Endothelial cell (in vitro differentiated cells): ENCODE measurements around the gene DNAJC1. TPM values are rescaled to one million over a fixed set of nuclear protein-coding genes. Genes with fewer than 3 reads are reported as not detected.
"Not testable (repeated sequence)": the region's sequence is repeated elsewhere in the genome, so short reads cannot be mapped to it uniquely, and the experiment has no call there.

Experiments used
- DNase-seq: peaks from one replicate; pipeline ENCODE4 v3.0.0; 2021; ENCODE audit warnings: low spot score
- H3K27ac Mint-ChIP-seq: one replicate; pipeline ENCODE4 v1.8.0; 2021; ENCODE audit warnings: mixed read lengths, inconsistent platforms; ENCODE audit not compliant: unreplicated experiment
- H3K27me3 Mint-ChIP-seq: one replicate; pipeline ENCODE4 v1.8.0; 2021; ENCODE audit warnings: mild to moderate bottlenecking, moderate library complexity, mixed read lengths, inconsistent platforms; ENCODE audit not compliant: unreplicated experiment
- H3K36me3 Mint-ChIP-seq: one replicate; pipeline ENCODE4 v1.8.0; 2021; ENCODE audit warnings: mild to moderate bottlenecking, low read depth, mixed read lengths, inconsistent platforms; ENCODE audit not compliant: unreplicated experiment
- H3K4me1 Mint-ChIP-seq: one replicate; pipeline ENCODE4 v1.8.0; 2021; ENCODE audit warnings: mild to moderate bottlenecking, mixed read lengths, inconsistent platforms; ENCODE audit not compliant: unreplicated experiment
- H3K4me3 Mint-ChIP-seq: one replicate; pipeline ENCODE4 v1.8.0; 2021; ENCODE audit warnings: mild to moderate bottlenecking, mixed read lengths, inconsistent platforms; ENCODE audit not compliant: unreplicated experiment
- H3K9me3 Mint-ChIP-seq: one replicate; pipeline ENCODE4 v1.8.0; 2021; ENCODE audit warnings: mixed read lengths, inconsistent platforms; ENCODE audit not compliant: unreplicated experiment
- total RNA-seq: library from RNA; stranded (reverse); fragmentation: NEBNext Ultra II Directional; extraction: Animal tissue kit (Norgen Biotek cat#: 25700); gene quantifications from one replicate; pipeline ENCODE4 v1.2.1, GENCODE V29; 2021; ENCODE audit not compliant: unreplicated experiment
- TF ChIP-seq, protein P1 (sequence below): fragments of 200-600 bp; sonication (generic); IDR thresholded peaks from one replicate; pipeline ENCODE4 v1.5.0; 2021; ENCODE audit warnings: antibody characterized with exemption; ENCODE audit not compliant: unreplicated experiment

Gene DNAJC1
- total RNA-seq, 1 donor from 2014 or later, result 32.0 TPM

DNA sequence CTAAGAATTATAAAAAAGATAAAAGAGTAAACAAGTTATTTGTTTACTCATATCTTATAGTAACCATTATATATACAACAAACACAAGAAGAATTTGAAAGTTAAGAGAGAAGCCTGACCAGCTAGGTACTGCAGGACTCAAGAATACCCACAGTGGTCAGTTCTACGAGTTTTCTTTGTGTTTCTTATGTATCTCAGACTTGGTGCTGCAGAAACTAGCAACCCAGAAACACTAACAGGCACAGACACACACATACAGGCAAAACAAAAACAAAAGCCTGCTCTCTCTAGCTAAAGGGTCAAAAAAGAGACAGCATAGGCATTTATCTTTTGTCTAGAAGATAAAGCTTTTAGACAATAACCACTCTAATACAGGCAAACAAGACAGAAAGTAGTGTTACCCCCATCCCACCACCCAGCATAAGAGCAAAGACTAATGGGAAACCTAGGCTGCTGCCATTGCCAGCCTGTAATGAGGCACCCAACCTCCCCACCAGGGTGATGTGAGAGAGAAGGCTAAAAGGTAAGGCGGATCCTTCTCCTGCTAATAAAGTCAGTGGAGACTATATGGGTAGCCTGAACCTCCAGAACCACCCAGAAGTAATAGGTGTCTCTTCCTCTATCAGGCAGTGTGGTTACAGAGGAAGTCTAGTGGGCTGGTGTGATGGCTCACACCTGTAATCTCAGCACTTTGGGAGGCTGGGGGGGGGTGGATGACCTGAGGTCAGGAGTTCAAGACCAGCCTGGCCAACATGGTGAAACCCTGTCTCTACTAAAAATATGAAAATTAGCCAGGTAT is 113.9 kb downstream of the DNAJC1 start:
- H3K36me3 Mint-ChIP-seq, result peaks cover 18% of the 10 kb centered on the region
- no peak for DNase-seq

DNA sequence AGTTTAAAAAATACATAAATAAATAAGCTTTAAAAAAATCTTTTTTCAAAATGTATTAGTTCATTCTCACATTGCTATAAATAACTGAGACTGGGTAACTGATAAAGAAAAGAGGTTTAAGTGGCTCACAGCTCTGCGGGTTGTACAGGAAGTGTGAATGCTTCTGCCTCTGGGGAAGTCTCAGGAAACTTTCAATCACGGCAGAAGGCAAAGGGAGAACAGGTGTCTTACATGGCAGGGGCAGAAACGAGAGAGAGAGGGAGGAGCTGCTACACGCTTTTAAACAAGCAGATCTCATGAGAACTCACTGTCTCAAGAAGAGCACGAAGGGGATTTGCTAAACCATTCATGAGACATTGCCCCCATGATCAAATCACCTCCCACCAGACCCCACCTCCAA is 114.6 kb downstream of the DNAJC1 start:
- H3K36me3 Mint-ChIP-seq, result peaks cover 14% of the 10 kb centered on the region
- H3K9me3 Mint-ChIP-seq, result no peaks in the 10 kb centered on the region
- no peak for DNase-seq
- H3K4me3 Mint-ChIP-seq, result no peak overlapping the region
- H3K27ac Mint-ChIP-seq, result no peak overlapping the region
- H3K27me3 Mint-ChIP-seq, result no peaks in the 10 kb centered on the region
- H3K4me1 Mint-ChIP-seq, result no peaks in the 10 kb centered on the region
- TF ChIP-seq, protein P1, sequence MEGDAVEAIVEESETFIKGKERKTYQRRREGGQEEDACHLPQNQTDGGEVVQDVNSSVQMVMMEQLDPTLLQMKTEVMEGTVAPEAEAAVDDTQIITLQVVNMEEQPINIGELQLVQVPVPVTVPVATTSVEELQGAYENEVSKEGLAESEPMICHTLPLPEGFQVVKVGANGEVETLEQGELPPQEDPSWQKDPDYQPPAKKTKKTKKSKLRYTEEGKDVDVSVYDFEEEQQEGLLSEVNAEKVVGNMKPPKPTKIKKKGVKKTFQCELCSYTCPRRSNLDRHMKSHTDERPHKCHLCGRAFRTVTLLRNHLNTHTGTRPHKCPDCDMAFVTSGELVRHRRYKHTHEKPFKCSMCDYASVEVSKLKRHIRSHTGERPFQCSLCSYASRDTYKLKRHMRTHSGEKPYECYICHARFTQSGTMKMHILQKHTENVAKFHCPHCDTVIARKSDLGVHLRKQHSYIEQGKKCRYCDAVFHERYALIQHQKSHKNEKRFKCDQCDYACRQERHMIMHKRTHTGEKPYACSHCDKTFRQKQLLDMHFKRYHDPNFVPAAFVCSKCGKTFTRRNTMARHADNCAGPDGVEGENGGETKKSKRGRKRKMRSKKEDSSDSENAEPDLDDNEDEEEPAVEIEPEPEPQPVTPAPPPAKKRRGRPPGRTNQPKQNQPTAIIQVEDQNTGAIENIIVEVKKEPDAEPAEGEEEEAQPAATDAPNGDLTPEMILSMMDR, result no peak

More for the DNA sequence above, 113.9 kb downstream of the DNAJC1 start:
- peaks cover under 1% of the 10 kb centered on the region for H3K27me3 Mint-ChIP-seq
- no peak overlapping the region for H3K4me3 Mint-ChIP-seq
- H3K4me1 Mint-ChIP-seq, result no peaks in the 10 kb centered on the region
- no peak overlapping the region for H3K27ac Mint-ChIP-seq
- no peaks in the 10 kb centered on the region for H3K9me3 Mint-ChIP-seq
- TF ChIP-seq, protein P1, result no peak

DNA sequence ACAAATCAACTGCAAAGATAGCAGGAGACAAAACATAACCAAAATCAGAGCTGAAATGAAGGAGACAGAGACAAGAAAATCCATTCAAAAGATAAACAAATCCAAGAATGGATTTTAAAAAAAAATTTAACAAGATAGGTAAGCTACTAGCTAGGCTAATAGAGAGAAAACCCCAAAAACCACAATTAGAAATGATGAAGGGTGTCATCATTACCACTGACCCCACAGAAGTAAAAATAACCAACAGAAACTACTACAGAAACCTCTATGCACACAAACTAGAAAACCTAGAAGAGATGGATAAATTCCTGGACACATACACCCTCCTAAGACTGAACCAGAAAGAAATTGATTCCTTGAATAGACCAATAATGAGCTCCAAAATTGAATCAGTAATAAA is 117.6 kb downstream of the DNAJC1 start:
- Mint-ChIP-seq H3K4me3 (no peak overlapping the region), H3K36me3 (peaks cover 9% of the 10 kb centered on the region), H3K27ac (no peak overlapping the region), H3K4me1 (no peaks in the 10 kb centered on the region), H3K27me3 (no peaks in the 10 kb centered on the region), H3K9me3 (no peaks in the 10 kb centered on the region)
- TF ChIP-seq, protein P1, result no peak
- DNase-seq, result no peak

DNA sequence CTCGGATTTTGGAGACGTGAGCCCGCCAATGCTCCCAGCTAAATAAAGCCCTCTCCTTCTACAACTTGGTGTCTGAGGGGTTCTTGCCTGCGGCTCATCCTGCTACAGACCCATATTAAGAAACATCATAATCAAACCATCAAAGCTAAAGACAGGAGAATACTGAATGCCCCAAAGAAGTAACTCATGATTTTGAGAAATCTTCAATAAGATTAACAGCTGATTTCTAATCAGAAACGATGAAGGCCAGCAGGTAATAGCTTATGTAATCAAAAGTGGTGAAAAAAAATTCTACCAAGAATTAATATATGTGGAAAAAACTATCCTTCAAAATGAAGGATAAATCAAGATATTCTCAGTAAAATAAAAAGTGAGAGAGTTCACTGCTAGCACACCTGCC is 130.3 kb downstream of the DNAJC1 start:
- TF ChIP-seq, protein P1, result no peak

DNA sequence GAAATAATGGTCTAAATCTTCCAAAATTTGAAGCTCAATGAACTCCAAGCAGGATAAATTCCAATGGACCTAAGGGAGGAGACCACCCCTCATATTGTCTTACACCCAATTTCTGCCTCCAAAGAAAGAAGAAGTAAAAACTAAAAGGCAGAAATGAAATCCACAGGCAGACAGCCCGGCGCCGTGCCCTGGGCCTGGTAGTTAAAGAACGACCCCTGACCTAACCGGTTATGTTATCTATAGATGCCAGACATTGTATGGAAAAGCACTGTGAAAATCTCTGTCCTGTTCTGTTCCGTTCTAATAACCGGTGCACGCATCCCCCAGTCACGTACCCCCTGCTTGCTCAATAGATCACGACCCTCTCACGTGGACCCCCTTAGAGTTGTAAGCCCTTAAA is 130.8 kb downstream of the DNAJC1 start:
- H3K9me3 Mint-ChIP-seq, H3K4me1 Mint-ChIP-seq, H3K27me3 Mint-ChIP-seq, H3K27ac Mint-ChIP-seq, DNase-seq: not testable (repeated sequence)
- peaks cover 21% of the 10 kb centered on the region for H3K36me3 Mint-ChIP-seq
- peak overlapping the region; percentile 54 for H3K4me3 Mint-ChIP-seq

More for the DNA sequence above, 130.3 kb downstream of the DNAJC1 start:
- peaks cover 21% of the 10 kb centered on the region for H3K36me3 Mint-ChIP-seq
- no peaks in the 10 kb centered on the region for H3K27me3 Mint-ChIP-seq
- H3K4me3 Mint-ChIP-seq, result peak overlapping the region; percentile 54
- DNase-seq, result no peak
- H3K9me3 Mint-ChIP-seq, result no peaks in the 10 kb centered on the region
- no peak overlapping the region for H3K27ac Mint-ChIP-seq
- H3K4me1 Mint-ChIP-seq, result no peaks in the 10 kb centered on the region
